ENCODE data around the gene MYO10. TPM values are rescaled to one million over a fixed set of nuclear protein-coding genes. Genes with fewer than 3 reads are reported as not detected.
"Not testable (repeated sequence)": the region's sequence is repeated elsewhere in the genome, so short reads cannot be mapped to it uniquely, and the experiment has no call there.

The MYO10 gene
- under 1 TPM in 1 of 2 experiments, not detected in 1; 0.17 TPM for total RNA-seq
- polyA plus RNA-seq, result under 1 TPM in 1 of 2 donors, not detected in 1; 0.05 TPM

- peak within 1 kb of the TSS in 1 of 2 donors; percentile 46 for H3K4me3 ChIP-seq (ENCODE audit: low read length in 2 of 2)
- no peaks in the 10 kb centered on the region for H3K9me3 ChIP-seq (ENCODE audit: control insufficient read depth in 1 of 2, low read length in 2 of 2)
- ChIA-PET POLR2A (ENCODE audit: partially characterized antibody) (no interaction called here), CTCF (ENCODE audit: partially characterized antibody) (no interaction called here)
- no peaks in the 10 kb centered on the region for H3K36me3 ChIP-seq (ENCODE audit: insufficient read depth, low read length)
- intact Hi-C loops (cut with micrococcal nuclease), result no loop called here
- peak in 4 of 5 donors; percentile 8 to 24 (median 12) for DNase-seq
- H3K27me3 Mint-ChIP-seq, result peaks cover 37 to 41% of the 10 kb centered on the region in 2 donors
- H3K27me3 ChIP-seq (ENCODE audit: insufficient read depth, low read length), result peaks cover 4% of the 10 kb centered on the region
- peak within 1 kb of the TSS; percentile 70 to 86 (median 78) for H3K4me3 Mint-ChIP-seq
- no peak within 1 kb of the TSS for H3K27ac ChIP-seq (ENCODE audit: low read depth, low read length)
- H3K9me3 Mint-ChIP-seq, result peaks cover 0 to 10% (median 3%) of the 10 kb centered on the region in 8 donors
- no peaks in the 10 kb centered on the region for H3K36me3 Mint-ChIP-seq
- H3K4me1 ChIP-seq (ENCODE audit: insufficient read depth, low read length), result peaks cover 10% of the 10 kb centered on the region
- no peak within 1 kb of the TSS for H3K27ac Mint-ChIP-seq
- H3K4me1 Mint-ChIP-seq, result peaks cover 8 to 25% (median 14%) of the 10 kb centered on the region in 4 donors
Observed at GRCh38 chr5:16936150-16936988, at the start of gene MYO10. TSS of gene MYO10 (minus strand) at chr5:16936288. CDS start at chr5:16935808, 480 bp downstream.

GRCh38 chr5:16985304-16985703 is 49.2 kb upstream of the MYO10 start:
- H3K4me3 Mint-ChIP-seq; H3K4me3 ChIP-seq (ENCODE audit: low read length in 2 of 2); H3K27ac Mint-ChIP-seq; H3K4me1 Mint-ChIP-seq; H3K4me1 ChIP-seq (ENCODE audit: insufficient read depth, low read length); H3K27me3 ChIP-seq (ENCODE audit: insufficient read depth, low read length); intact Hi-C loops (cut with micrococcal nuclease); H3K9me3 ChIP-seq (ENCODE audit: control insufficient read depth in 1 of 2, low read length in 2 of 2); H3K36me3 ChIP-seq (ENCODE audit: insufficient read depth, low read length); H3K27ac ChIP-seq (ENCODE audit: low read depth, low read length); H3K9me3 Mint-ChIP-seq; H3K36me3 Mint-ChIP-seq; H3K27me3 Mint-ChIP-seq; CTCF ChIA-PET (ENCODE audit: partially characterized antibody); DNase-seq; POLR2A ChIA-PET (ENCODE audit: partially characterized antibody): not testable (repeated sequence)

- peaks cover 0 to 4% (median 0%) of the 10 kb centered on the region in 8 donors for H3K9me3 Mint-ChIP-seq
- peaks cover 0 to 3% of the 10 kb centered on the region in 2 donors for H3K27me3 Mint-ChIP-seq
- intact Hi-C loops (cut with micrococcal nuclease), result no loop called here
- no peaks in the 10 kb centered on the region for H3K36me3 Mint-ChIP-seq
- DNase-seq, result no peak
- no peaks in the 10 kb centered on the region for H3K36me3 ChIP-seq (ENCODE audit: insufficient read depth, low read length)
- H3K27me3 ChIP-seq (ENCODE audit: insufficient read depth, low read length), result no peaks in the 10 kb centered on the region
- H3K27ac Mint-ChIP-seq, result no peak overlapping the region
- ChIA-PET CTCF (ENCODE audit: partially characterized antibody) (no interaction called here), POLR2A (ENCODE audit: partially characterized antibody) (no interaction called here)
- no peaks in the 10 kb centered on the region for H3K4me1 Mint-ChIP-seq
- no peaks in the 10 kb centered on the region for H3K4me1 ChIP-seq (ENCODE audit: insufficient read depth, low read length)
- H3K4me3 Mint-ChIP-seq, result no peak overlapping the region
- no peak overlapping the region for H3K4me3 ChIP-seq (ENCODE audit: low read length in 2 of 2)
- no peak overlapping the region for H3K27ac ChIP-seq (ENCODE audit: low read depth, low read length)
- no peaks in the 10 kb centered on the region for H3K9me3 ChIP-seq (ENCODE audit: control insufficient read depth in 1 of 2, low read length in 2 of 2)
Observed at GRCh38 chr5:16983972-16984371, 47.9 kb upstream of the MYO10 start.

- intact Hi-C loops (cut with micrococcal nuclease), result no loop called here
- no peak for DNase-seq
- Histone ChIP-seq H3K4me3 (ENCODE audit: low read length in 2 of 2) (no peak overlapping the region), H3K9me3 (ENCODE audit: control insufficient read depth in 1 of 2, low read length in 2 of 2) (no peaks in the 10 kb centered on the region), H3K27me3 (ENCODE audit: insufficient read depth, low read length) (no peaks in the 10 kb centered on the region), H3K4me1 (ENCODE audit: insufficient read depth, low read length) (no peaks in the 10 kb centered on the region), H3K36me3 (ENCODE audit: insufficient read depth, low read length) (no peaks in the 10 kb centered on the region), H3K27ac (ENCODE audit: low read depth, low read length) (no peak overlapping the region)
- Mint-ChIP-seq H3K36me3 (no peaks in the 10 kb centered on the region), H3K4me3 (no peak overlapping the region), H3K27me3 (peaks cover 0 to 3% of the 10 kb centered on the region in 2 donors), H3K27ac (no peak overlapping the region), H3K4me1 (no peaks in the 10 kb centered on the region), H3K9me3 (peaks cover 0 to 4% (median 0%) of the 10 kb centered on the region in 8 donors)
- POLR2A ChIA-PET (ENCODE audit: partially characterized antibody), result no interaction called here
- CTCF ChIA-PET (ENCODE audit: partially characterized antibody), result no interaction called here
Observed at GRCh38 chr5:16983022-16983639, 47.0 kb upstream of the MYO10 start.

GRCh38 chr5:16981700-16982099 is 45.6 kb upstream of the MYO10 start:
- no peaks in the 10 kb centered on the region for H3K36me3 ChIP-seq (ENCODE audit: insufficient read depth, low read length)
- Mint-ChIP-seq H3K9me3 (peaks cover 0 to 4% (median 0%) of the 10 kb centered on the region in 8 donors), H3K4me3 (no peak overlapping the region), H3K27me3 (peaks cover 0 to 3% of the 10 kb centered on the region in 2 donors), H3K36me3 (no peaks in the 10 kb centered on the region), H3K27ac (no peak overlapping the region), H3K4me1 (no peaks in the 10 kb centered on the region)
- intact Hi-C loops (cut with micrococcal nuclease), result no loop called here
- no peak for DNase-seq
- H3K4me1 ChIP-seq (ENCODE audit: insufficient read depth, low read length), result no peaks in the 10 kb centered on the region
- H3K4me3 ChIP-seq (ENCODE audit: low read length in 2 of 2), result no peak overlapping the region
- no peak overlapping the region for H3K27ac ChIP-seq (ENCODE audit: low read depth, low read length)
- ChIA-PET POLR2A (ENCODE audit: partially characterized antibody) (no interaction called here), CTCF (ENCODE audit: partially characterized antibody) (no interaction called here)
- no peaks in the 10 kb centered on the region for H3K27me3 ChIP-seq (ENCODE audit: insufficient read depth, low read length)
- no peaks in the 10 kb centered on the region for H3K9me3 ChIP-seq (ENCODE audit: control insufficient read depth in 1 of 2, low read length in 2 of 2)

GRCh38 chr5:16980983-16981382 is 44.9 kb upstream of the MYO10 start:
- Histone ChIP-seq H3K4me3 (ENCODE audit: low read length in 2 of 2) (no peak overlapping the region), H3K27me3 (ENCODE audit: insufficient read depth, low read length) (no peaks in the 10 kb centered on the region), H3K9me3 (ENCODE audit: control insufficient read depth in 1 of 2, low read length in 2 of 2) (no peaks in the 10 kb centered on the region), H3K4me1 (ENCODE audit: insufficient read depth, low read length) (no peaks in the 10 kb centered on the region), H3K36me3 (ENCODE audit: insufficient read depth, low read length) (no peaks in the 10 kb centered on the region), H3K27ac (ENCODE audit: low read depth, low read length) (no peak overlapping the region)
- intact Hi-C loops (cut with micrococcal nuclease), result no loop called here
- ChIA-PET CTCF (ENCODE audit: partially characterized antibody) (no interaction called here), POLR2A (ENCODE audit: partially characterized antibody) (no interaction called here)
- H3K9me3 Mint-ChIP-seq, result peaks cover 0 to 4% (median 0%) of the 10 kb centered on the region in 8 donors
- H3K4me1 Mint-ChIP-seq, result no peaks in the 10 kb centered on the region
- DNase-seq, result no peak
- H3K27me3 Mint-ChIP-seq, result peaks cover 0 to 3% of the 10 kb centered on the region in 2 donors
- no peak overlapping the region for H3K27ac Mint-ChIP-seq
- no peak overlapping the region for H3K4me3 Mint-ChIP-seq
- H3K36me3 Mint-ChIP-seq, result no peaks in the 10 kb centered on the region

- intact Hi-C loops (cut with micrococcal nuclease), result no loop called here
Observed at GRCh38 chr5:16978296-16978695, 42.2 kb upstream of the MYO10 start.

More at GRCh38 chr5:16978296-16978695, 42.2 kb upstream of the MYO10 start:
- H3K4me1 Mint-ChIP-seq, result no peaks in the 10 kb centered on the region
- H3K9me3 Mint-ChIP-seq, result peaks cover 0 to 4% (median 0%) of the 10 kb centered on the region in 8 donors
- no peak overlapping the region for H3K4me3 Mint-ChIP-seq
- no peaks in the 10 kb centered on the region for H3K4me1 ChIP-seq (ENCODE audit: insufficient read depth, low read length)
- H3K36me3 ChIP-seq (ENCODE audit: insufficient read depth, low read length), result no peaks in the 10 kb centered on the region
- no peak overlapping the region for H3K27ac ChIP-seq (ENCODE audit: low read depth, low read length)
- no peak overlapping the region for H3K27ac Mint-ChIP-seq
- no peak for DNase-seq
- ChIA-PET CTCF (ENCODE audit: partially characterized antibody) (no interaction called here), POLR2A (ENCODE audit: partially characterized antibody) (no interaction called here)
- no peaks in the 10 kb centered on the region for H3K9me3 ChIP-seq (ENCODE audit: control insufficient read depth in 1 of 2, low read length in 2 of 2)
- no peak overlapping the region for H3K4me3 ChIP-seq (ENCODE audit: low read length in 2 of 2)
- H3K36me3 Mint-ChIP-seq, result no peaks in the 10 kb centered on the region
- H3K27me3 Mint-ChIP-seq, result peaks cover 0 to 3% of the 10 kb centered on the region in 2 donors
- no peaks in the 10 kb centered on the region for H3K27me3 ChIP-seq (ENCODE audit: insufficient read depth, low read length)

Measured in CD4-positive, alpha-beta memory T cell (primary cell).